Mammary epithelial cell (primary cell): Measurements from ENCODE around the gene CDK2AP2.
"Not testable (repeated sequence)": the region's sequence is repeated elsewhere in the genome, so short reads cannot be mapped to it uniquely, and the experiment has no call there.

Experiments used
- EZH2 ChIP-seq: IDR thresholded peaks from 2 replicates; pipeline ENCODE4 v1.6.1; 2012; ENCODE audit warnings: low read length, inconsistent platforms, borderline replicate concordance
- TF ChIP-seq, protein P1 (sequence below), 2 donors: IDR thresholded peaks in 1 of 2; conservative IDR thresholded peaks in 1 of 2; 2 replicates each; pipeline ENCODE4 v1.5.1; 2011 to 2012; ENCODE audit warnings: inconsistent platforms in 2 of 2, low read length in 2 of 2, mild to moderate bottlenecking in 2 of 2, control low read depth in 1 of 2, low read depth in 1 of 2; ENCODE audit not compliant: insufficient read depth in 1 of 2; ENCODE audit errors: extremely low read depth in 1 of 2

DNA sequence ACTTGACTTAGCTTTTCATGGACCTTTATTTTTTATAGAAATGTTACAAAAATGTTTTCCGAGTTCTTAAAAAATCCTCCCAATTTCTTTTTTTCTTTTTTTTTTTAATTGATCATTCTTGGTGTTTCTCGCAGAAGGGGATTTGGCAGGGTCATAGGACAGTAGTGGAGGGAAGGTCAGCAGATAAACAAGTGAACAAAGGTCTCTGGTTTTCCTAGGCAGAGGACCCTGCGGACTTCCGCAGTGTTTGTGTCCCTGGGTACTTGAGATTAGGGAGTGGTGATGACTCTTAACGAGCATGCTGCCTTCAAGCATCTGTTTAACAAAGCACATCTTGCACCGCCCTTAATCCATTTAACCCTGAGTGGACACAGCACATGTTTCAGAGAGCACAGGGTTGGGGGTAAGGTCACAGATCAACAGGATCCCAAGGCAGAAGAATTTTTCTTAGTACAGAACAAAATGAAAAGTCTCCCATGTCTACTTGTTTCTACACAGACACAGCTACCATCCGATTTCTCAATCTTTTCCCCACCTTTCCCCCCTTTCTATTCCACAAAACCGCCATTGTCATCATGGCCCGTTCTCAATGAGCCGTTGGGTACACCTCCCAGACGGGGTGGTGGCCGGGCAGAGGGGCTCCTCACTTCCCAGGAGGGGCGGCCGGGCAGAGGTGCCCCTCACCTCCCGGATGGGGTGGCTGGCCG is 30.5 kb downstream of the CDK2AP2 start:
- TF ChIP-seq, protein P1, sequence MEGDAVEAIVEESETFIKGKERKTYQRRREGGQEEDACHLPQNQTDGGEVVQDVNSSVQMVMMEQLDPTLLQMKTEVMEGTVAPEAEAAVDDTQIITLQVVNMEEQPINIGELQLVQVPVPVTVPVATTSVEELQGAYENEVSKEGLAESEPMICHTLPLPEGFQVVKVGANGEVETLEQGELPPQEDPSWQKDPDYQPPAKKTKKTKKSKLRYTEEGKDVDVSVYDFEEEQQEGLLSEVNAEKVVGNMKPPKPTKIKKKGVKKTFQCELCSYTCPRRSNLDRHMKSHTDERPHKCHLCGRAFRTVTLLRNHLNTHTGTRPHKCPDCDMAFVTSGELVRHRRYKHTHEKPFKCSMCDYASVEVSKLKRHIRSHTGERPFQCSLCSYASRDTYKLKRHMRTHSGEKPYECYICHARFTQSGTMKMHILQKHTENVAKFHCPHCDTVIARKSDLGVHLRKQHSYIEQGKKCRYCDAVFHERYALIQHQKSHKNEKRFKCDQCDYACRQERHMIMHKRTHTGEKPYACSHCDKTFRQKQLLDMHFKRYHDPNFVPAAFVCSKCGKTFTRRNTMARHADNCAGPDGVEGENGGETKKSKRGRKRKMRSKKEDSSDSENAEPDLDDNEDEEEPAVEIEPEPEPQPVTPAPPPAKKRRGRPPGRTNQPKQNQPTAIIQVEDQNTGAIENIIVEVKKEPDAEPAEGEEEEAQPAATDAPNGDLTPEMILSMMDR (conservative IDR thresholded peaks at IDR 0.05 in 1 of 2, IDR thresholded peaks at IDR 0.05 in 1 of 2; ENCODE audit: extremely low read depth in 1 of 2, insufficient read depth in 1 of 2, low read depth in 1 of 2, low read length in 2 of 2) = not testable (repeated sequence)
- not testable (repeated sequence) for TF ChIP-seq EZH2
